RWPE2 (cell line): ENCODE results near the gene TCF12.

Experiments used
- ATAC-seq: fragments of 200-7000 bp; cut with Tn5 transposase; 3 replicates; pipeline ENCODE4 v1.9.1; 2021; ENCODE audit warnings: low read depth
- DNase-seq: peaks from one replicate; pipeline ENCODE4 v3.0.0-alpha.2; 2020; ENCODE audit warnings: low spot score
- H3K27ac ChIP-seq: fragments of 450-650 bp; 2 replicates; pipeline ENCODE4 v1.5.1; 2017; ENCODE audit warnings: mild to moderate bottlenecking; ENCODE audit not compliant: poor library complexity, severe bottlenecking
- H3K27me3 ChIP-seq: fragments of 250-450 bp; sonication (Bioruptor Pico); 2 replicates; pipeline ENCODE4 v1.5.1; 2021; ENCODE audit warnings: mild to moderate bottlenecking, moderate library complexity; ENCODE audit not compliant: insufficient read depth, poor library complexity, severe bottlenecking
- H3K36me3 ChIP-seq: fragments of 250-450 bp; sonication (Bioruptor Pico); 2 replicates; pipeline ENCODE4 v1.5.1; 2020; ENCODE audit warnings: low read depth, mild to moderate bottlenecking, moderate library complexity
- H3K4me1 ChIP-seq: fragments of 250-450 bp; sonication (Bioruptor Pico); 2 replicates; pipeline ENCODE4 v1.5.1; 2021; ENCODE audit warnings: mild to moderate bottlenecking, moderate library complexity; ENCODE audit not compliant: insufficient read depth, poor library complexity, severe bottlenecking
- H3K4me3 ChIP-seq: fragments of 250-450 bp; sonication (Bioruptor Pico); 2 replicates; pipeline ENCODE4 v1.5.1; 2021; ENCODE audit warnings: mild to moderate bottlenecking, moderate library complexity; ENCODE audit not compliant: severe bottlenecking
- H3K9me3 ChIP-seq: fragments of 250-450 bp; sonication (Bioruptor Pico); 2 replicates; pipeline ENCODE4 v1.5.1; 2021; ENCODE audit warnings: mild to moderate bottlenecking, moderate library complexity; ENCODE audit not compliant: severe bottlenecking
- TF ChIP-seq, protein P1 (sequence below): fragments of 450-650 bp; IDR thresholded peaks from one replicate; pipeline ENCODE4 v1.5.1; 2017; ENCODE audit warnings: mild to moderate bottlenecking, moderate library complexity; ENCODE audit not compliant: poor library complexity, severe bottlenecking

Gene TCF12

DNA sequence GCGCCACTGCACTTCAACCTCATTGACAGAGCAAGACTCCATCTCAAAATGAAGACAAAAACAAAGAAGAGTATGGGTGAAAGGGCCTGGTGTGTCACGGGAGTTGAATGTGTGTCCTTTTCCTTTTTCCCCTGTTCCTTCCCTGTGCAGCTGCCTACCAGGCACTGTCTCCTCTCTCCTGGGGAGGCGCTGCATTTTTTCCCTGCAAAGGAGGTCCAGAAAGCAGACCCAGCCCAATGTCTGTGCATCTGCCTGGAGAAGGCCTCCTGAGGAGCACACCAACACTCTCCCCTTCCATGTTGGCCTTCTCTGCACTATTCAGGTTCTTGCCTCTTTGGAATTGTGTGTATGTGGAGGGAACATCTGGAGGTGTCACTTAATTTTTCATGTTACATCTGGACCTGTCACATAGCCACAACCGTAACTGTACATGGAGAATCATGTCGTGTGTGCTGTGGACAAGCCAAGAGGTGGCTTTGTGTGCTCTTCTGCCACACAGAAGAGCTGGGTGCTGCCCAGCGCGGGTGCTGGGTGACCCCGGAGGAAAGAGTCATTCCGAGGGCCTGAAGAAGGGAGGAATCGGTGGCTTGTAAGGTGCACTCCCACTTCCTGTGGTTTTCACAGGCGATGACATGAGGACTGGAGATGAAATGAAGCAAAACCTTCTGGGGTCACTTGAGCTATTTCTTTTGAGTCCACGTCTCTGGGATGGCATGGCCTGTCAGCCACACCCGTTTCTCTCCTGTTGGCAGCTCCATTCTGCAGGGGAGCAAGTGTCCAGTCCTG, 411.3 kb downstream of the TCF12 start:
- TF ChIP-seq, protein P1, sequence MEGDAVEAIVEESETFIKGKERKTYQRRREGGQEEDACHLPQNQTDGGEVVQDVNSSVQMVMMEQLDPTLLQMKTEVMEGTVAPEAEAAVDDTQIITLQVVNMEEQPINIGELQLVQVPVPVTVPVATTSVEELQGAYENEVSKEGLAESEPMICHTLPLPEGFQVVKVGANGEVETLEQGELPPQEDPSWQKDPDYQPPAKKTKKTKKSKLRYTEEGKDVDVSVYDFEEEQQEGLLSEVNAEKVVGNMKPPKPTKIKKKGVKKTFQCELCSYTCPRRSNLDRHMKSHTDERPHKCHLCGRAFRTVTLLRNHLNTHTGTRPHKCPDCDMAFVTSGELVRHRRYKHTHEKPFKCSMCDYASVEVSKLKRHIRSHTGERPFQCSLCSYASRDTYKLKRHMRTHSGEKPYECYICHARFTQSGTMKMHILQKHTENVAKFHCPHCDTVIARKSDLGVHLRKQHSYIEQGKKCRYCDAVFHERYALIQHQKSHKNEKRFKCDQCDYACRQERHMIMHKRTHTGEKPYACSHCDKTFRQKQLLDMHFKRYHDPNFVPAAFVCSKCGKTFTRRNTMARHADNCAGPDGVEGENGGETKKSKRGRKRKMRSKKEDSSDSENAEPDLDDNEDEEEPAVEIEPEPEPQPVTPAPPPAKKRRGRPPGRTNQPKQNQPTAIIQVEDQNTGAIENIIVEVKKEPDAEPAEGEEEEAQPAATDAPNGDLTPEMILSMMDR: no peak
- Histone ChIP-seq H3K9me3 (no peaks in the 10 kb centered on the region), H3K4me1 (peaks cover 11% of the 10 kb centered on the region), H3K27ac (no peak overlapping the region), H3K4me3 (no peak overlapping the region), H3K27me3 (no peaks in the 10 kb centered on the region), H3K36me3 (no peaks in the 10 kb centered on the region)
- ATAC-seq: no peak
- DNase-seq: no peak

DNA sequence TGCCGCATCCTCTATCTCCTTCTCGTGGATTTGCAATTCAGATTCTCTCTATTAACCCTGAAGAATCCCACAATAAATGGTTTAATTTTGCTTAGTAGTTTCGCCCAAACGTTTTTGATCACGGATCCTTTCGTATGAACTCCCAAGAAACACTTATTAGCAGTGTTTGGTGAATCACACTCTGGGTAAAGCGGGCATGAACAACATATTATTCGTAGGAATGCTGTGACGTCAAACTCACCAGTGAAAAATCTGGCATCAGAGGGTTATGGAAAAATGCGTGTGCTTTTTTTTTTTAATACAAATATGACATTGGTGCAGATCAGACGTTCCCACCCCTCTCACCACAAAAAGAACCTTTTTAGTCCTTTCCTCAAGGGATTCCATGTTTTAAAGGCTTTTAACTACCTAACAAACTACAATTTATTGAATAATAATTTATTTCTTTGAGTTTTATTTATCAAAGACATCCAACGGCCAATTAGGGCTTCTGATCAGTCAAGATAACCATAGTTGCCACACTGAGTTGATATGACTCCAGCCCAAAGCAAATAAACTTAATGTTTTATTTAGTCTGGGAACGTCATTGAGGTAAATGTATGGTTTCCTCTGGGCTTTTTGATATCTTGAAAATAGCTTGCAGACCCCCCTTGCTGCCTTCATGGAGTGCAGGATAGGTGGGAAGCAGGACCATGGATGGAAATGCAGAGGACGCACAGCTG, 412.3 kb downstream of the TCF12 start:
- H3K27me3 ChIP-seq: no peaks in the 10 kb centered on the region
- no peak overlapping the region for H3K27ac ChIP-seq
- no peak overlapping the region for H3K4me3 ChIP-seq
- TF ChIP-seq, protein P1: no peak
- no peaks in the 10 kb centered on the region for H3K9me3 ChIP-seq
- peaks cover 11% of the 10 kb centered on the region for H3K4me1 ChIP-seq
- no peaks in the 10 kb centered on the region for H3K36me3 ChIP-seq
- no peak for DNase-seq
- ATAC-seq: no peak

DNA sequence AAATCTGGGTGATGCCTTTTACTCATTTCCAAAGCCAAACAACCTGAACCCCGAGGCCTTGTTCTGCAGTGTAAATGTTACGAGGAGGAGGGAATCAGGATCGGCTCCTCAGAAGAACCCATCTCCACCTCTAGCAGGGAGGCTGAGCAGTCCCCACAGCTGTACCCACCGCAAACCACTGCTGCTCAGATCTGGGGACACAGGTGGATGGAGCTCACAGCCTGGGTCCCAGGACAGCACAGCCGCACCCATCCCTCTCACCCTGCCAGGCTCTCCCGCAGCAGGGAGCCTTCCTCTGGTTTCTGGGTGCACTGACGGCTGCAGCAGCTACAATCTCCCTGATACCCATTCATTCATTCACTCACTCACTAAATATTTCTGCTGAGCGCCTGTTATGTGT, 413.9 kb downstream of the TCF12 start:
- TF ChIP-seq, protein P1: no peak
- H3K36me3 ChIP-seq: no peaks in the 10 kb centered on the region
- no peak for DNase-seq

DNA sequence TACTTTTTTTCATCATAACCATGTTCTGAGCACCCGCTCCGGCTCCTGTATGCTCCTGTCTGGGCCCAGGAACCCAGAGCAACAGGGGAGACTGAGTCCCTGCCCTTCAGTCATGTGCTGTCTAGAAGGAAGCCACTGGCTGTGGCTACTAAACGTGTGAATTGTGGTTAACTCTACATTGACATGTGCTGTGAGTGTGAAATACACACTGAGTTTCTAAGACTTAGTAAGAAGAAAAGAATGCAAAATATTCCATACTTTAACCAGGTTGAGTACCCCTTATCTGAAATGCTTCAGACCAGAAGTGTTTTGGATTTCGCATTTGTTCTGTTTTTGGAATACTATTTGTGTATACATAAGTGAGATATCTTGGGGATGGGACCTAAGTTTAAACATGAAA, 415.0 kb downstream of the TCF12 start:
- Histone ChIP-seq H3K27me3 (no peaks in the 10 kb centered on the region), H3K9me3 (no peaks in the 10 kb centered on the region), H3K4me1 (peaks cover 11% of the 10 kb centered on the region), H3K27ac (no peak overlapping the region), H3K36me3 (no peaks in the 10 kb centered on the region), H3K4me3 (no peak overlapping the region)
- DNase-seq (no peak), ATAC-seq (peak; percentile 29; the same call in 1 of the 3 replicates)
- TF ChIP-seq, protein P1: no peak

More for the DNA sequence above, 413.9 kb downstream of the TCF12 start:
- H3K4me1 ChIP-seq: peaks cover 11% of the 10 kb centered on the region
- H3K9me3 ChIP-seq: no peaks in the 10 kb centered on the region
- H3K4me3 ChIP-seq: no peak overlapping the region
- no peak overlapping the region for H3K27ac ChIP-seq
- H3K27me3 ChIP-seq: no peaks in the 10 kb centered on the region
- no peak for ATAC-seq
